NCI-H146 treated with DMSO at 0.1 percent for 48 hours (cell line): Measurements from ENCODE around the gene MEGF8.

Experiments
- DNase-seq: peaks from one replicate; lab custom pipeline; 2025; ENCODE audit not compliant: unreplicated experiment; lab: John Stamatoyannopoulos, UW

MEGF8 gene

DNA sequence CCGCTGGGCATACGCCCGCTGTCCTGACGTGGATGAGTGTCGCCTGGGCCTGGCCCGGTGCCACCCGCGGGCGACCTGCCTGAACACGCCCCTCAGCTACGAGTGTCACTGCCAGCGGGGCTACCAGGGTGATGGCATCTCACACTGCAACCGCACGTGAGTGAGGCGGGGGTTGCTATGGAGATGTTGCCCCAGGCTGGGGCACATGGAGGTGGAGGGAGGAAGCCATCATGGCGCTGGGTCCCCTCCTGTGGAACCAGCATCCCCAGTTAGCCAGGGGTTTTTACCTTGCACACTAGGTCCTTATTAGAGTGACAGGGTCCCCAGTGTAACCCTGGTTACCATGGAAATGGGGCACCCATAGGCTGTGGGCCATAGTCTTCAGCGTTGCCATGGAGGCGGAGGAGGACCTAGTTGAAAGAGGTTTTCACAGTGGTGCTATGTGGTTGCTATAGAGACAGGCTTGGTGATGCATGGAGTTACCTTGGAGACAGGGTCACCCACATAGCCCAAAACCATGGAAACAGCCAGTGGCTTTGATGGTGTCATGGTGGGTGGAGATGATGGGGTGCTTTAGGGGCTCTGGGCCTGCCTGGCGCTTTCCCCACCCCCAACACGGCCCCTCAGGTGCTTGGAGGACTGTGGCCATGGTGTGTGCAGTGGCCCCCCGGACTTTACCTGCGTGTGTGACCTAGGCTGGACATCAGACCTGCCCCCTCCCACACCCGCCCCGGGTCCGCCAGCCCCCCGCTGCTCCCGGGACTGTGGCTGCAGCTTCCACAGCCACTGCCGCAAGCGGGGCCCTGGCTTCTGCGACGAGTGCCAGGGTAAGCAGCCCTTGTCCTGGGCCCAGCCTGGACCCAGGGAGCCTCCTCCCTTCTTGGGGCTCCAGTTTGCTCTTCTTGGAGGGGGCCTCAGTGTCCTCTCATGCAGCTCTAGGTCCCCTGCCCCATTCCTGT is 27.1 kb downstream of the MEGF8 start:
- DNase-seq, result no peak

- DNase-seq, result no peak
These were observed 28.0 kb downstream of the MEGF8 start for GRCh38 chr19:42353341-42354015.

GRCh38 chr19:42355896-42356295 is 30.5 kb downstream of the MEGF8 start:
- no peak for DNase-seq

GRCh38 chr19:42356686-42357085 is 31.3 kb downstream of the MEGF8 start:
- DNase-seq, result no peak

- DNase-seq, result no peak
These were observed 31.9 kb downstream of the MEGF8 start for GRCh38 chr19:42357290-42357689.

DNA sequence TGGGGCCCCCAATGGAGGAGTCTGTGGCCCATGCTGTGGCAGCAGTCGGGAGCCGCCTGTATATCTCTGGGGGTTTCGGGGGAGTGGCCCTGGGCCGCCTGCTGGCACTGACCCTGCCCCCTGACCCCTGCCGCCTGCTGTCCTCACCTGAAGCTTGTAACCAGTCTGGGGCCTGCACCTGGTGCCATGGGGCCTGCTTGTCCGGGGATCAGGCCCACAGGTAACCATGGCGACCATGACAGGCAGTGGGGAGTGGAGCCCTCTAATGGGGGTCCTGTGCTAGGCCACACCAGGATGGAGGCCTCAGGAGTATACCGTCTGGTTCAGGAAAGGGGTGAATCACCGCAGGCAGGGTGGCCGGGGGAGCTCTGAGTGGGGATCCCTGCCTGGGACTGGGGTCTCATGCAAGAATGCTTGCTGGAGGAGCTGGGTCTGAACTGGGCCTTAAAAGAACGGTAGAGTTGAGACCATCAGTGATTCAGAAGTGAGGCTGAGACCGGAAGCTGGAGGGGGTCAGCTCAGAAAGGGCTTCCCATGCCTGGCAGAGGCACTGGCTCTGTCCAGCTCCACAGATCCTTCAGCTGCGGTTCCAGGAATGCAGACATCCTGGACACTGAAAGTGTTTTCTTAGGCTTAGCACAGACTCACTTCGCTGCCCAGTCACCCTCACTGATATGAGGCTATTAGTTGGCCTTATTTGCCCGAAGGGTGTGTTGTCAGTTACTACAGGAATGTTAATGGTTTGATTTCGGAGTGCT is 35.5 kb downstream of the MEGF8 start:
- no peak for DNase-seq

- DNase-seq, result no peak
These were observed 36.1 kb downstream of the MEGF8 start for GRCh38 chr19:42361545-42361910.

GRCh38 chr19:42362342-42362741 is 36.9 kb downstream of the MEGF8 start:
- DNase-seq, result no peak

GRCh38 chr19:42362891-42363440 is 37.5 kb downstream of the MEGF8 start:
- DNase-seq, result no peak

DNA sequence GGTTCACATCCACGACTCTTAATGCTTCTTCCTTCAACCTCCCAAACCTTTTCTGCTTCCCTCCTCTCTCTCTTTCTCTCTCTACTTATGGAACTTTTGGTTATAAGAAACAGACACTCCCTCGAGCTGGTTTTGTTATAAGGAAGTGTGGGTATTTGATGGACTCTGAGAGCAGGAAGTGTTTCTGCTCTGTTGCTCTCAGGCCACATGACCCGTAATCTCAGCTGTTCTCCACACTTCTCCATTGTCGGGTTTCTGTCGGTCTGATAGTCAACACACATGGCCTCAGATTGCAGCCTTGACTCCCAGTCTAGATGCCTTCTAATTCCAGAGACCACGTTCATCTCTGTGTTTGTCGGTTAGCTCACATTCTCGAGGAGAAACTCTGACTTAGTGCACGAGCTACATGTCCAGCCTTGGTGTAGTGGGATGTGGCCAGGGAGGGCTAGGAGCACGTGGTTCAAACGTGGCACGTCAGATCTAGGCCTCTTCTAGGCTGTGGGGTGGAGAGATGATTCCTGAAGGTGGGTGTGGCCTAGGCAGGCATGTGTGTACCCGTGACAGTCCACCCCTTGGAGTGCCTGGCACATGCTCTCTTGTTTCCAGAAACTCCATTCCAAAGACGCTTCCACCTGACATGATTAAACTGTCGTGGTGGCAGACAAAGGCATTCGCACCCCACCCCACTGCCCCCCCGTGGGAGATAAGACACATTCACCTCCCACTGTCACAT is 38.3 kb downstream of the MEGF8 start:
- DNase-seq, result no peak

GRCh38 chr19:42366673-42367072 is 41.2 kb downstream of the MEGF8 start:
- DNase-seq, result no peak

DNA sequence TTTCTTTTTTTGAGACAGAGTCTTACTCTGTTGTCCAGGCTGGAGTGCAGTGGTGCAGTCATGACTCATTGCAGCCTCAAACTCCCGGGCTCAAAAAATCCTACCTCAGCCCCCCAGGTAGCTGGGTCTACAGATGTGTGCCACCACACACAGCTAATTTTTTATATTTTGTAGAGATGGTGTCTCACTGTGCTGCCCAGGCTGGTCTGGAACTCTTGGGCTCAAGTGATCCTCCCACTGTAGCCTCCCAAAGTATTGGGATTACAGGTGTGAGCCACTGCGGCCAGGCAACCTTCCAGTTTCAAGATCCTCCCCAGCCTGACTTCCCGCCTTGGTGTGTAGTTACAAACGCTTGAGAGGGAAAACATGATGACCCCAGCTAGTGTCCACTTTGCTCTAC is 42.5 kb downstream of the MEGF8 start:
- no peak for DNase-seq

GRCh38 chr19:42368360-42368759 is 42.9 kb downstream of the MEGF8 start:
- DNase-seq, result no peak

- DNase-seq, result no peak
These were observed 43.3 kb downstream of the MEGF8 start for GRCh38 chr19:42368765-42369164.

- DNase-seq, result no peak
These were observed 44.1 kb downstream of the MEGF8 start for GRCh38 chr19:42369433-42370067.

DNA sequence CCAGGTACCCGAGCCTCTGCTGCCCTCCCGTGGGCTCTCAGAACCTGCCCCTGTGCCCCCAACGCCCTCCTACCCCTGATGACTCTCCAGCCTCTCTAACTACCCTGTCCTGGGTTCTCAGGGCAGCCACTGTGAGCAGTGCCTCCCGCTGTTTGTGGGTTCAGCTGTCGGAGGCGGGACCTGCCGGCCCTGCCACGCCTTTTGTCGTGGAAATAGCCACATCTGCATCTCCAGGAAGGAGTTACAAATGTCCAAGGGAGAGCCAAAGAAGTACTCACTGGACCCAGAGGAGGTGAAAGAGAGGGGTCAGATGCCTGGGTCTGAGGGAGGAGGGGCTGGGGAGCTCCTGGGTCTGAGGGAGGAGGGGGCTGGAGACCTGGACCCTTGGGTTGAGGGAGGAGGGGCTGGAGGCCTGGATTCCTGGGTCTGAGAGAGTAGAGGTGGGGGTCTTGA is 44.7 kb downstream of the MEGF8 start:
- peak; percentile 21 for DNase-seq

- DNase-seq, result no peak
These were observed 45.3 kb downstream of the MEGF8 start for GRCh38 chr19:42370626-42371175.

DNA sequence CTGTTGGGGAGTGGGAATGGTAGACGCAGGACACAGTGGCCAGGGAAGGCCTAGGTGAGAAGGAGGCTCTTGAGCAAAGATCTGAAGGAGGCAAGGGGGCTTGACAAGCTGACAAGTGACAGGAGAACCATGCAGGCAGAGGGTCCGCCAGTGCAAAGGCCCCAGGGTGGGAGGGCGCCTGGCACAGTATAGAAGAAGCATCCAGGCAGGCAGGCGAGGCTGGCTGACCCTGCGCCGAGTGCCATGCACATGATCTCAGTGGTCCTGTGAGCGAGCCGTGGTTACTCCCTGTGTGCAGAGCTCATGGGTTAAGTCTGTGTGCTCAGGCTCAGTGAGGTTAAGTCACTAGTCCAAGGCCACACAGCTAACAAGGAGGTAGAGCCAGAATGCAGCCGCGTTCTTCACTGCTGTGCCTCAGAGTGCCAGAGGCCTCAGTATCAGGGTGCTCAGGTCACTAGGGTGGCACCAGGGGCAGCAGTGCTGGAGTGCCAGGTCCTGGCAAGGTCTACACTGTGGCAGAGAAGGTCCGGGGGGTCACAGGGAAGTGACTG is 49.5 kb downstream of the MEGF8 start:
- no peak for DNase-seq

- DNase-seq, result no peak
These were observed 50.2 kb downstream of the MEGF8 start for GRCh38 chr19:42375415-42376176.
